Measurements from ENCODE around the gene PDE2A.

- TF ChIP-seq CTCF (IDR thresholded peaks at IDR 0.05; ENCODE audit: borderline replicate concordance, extremely low read depth, low read length, poor library complexity, severe bottlenecking) (no peak), EZH2 (IDR thresholded peaks at IDR 0.05; ENCODE audit: borderline replicate concordance, low read depth, low read length, severe bottlenecking) (no peak)
Observed at GRCh38 chr11:72541257-72541974, 132.8 kb downstream of the PDE2A start.
